Aorta (tissue), 5 donors: ENCODE data around the gene CRTAP. TPM values are rescaled to one million over a fixed set of nuclear protein-coding genes. Genes with fewer than 3 reads are reported as not detected.
"Not testable (repeated sequence)": the region's sequence is repeated elsewhere in the genome, so short reads cannot be mapped to it uniquely, and the experiment has no call there.

Experiments
- ATAC-seq: fragments of 200-7000 bp; cut with Tn5 transposase; one replicate; pipeline ENCODE4 v1.9.1; 2022; ENCODE audit warnings: moderate library complexity; ENCODE audit not compliant: low FRiP score
- DNase-seq, 2 donors: peaks; one replicate each; pipeline ENCODE4 v3.0.0-alpha.2; 2020
- H3K27ac ChIP-seq, 2 donors: one replicate each; pipeline ENCODE4 v1.5.1; 2013; ENCODE audit warnings: low read length in 2 of 2, mild to moderate bottlenecking in 2 of 2, moderate library complexity in 2 of 2, control low read depth in 1 of 2, inconsistent platforms in 1 of 2, low read depth in 1 of 2
- H3K27me3 ChIP-seq, 2 donors: one replicate each; pipeline ENCODE4 v1.6.1; 2013; ENCODE audit warnings: control low read depth in 1 of 2, low read length in 1 of 2, mild to moderate bottlenecking in 1 of 2, moderate library complexity in 1 of 2; ENCODE audit not compliant: insufficient read depth in 2 of 2, control insufficient read depth in 1 of 2
- H3K36me3 ChIP-seq, 2 donors: one replicate each; pipeline ENCODE4 v1.6.1; 2013; ENCODE audit warnings: control low read depth in 1 of 2, low read length in 1 of 2, mild to moderate bottlenecking in 1 of 2; ENCODE audit not compliant: insufficient read depth in 2 of 2, control insufficient read depth in 1 of 2
- H3K4me1 ChIP-seq, 2 donors: one replicate each; pipeline ENCODE4 v1.6.1; 2013; ENCODE audit warnings: low read length in 2 of 2, control low read depth in 1 of 2, mild to moderate bottlenecking in 1 of 2, moderate library complexity in 1 of 2; ENCODE audit not compliant: insufficient read depth in 2 of 2, control insufficient read depth in 1 of 2
- H3K4me3 ChIP-seq, 2 donors: one replicate each; pipeline ENCODE4 v1.5.1; 2013; ENCODE audit warnings: low read length in 2 of 2, control low read depth in 1 of 2, mild to moderate bottlenecking in 1 of 2
- H3K9me3 ChIP-seq: one replicate; pipeline ENCODE4 v1.6.1; 2013; ENCODE audit warnings: mild to moderate bottlenecking, low read length; ENCODE audit not compliant: control insufficient read depth
- WGBS, 2 donors: extraction: QIAGEN DNeasy Blood & Tissue Kit; methylation state at CpG; one replicate each; pipeline ENCODE4 v1.1.7; 2013; 5-methylcytosine and 5-hydroxymethylcytosine counted together
- intact Hi-C, 2 donors: fragments of 100-400 bp; cut with DNase I; formaldehyde crosslinking; loops; one replicate each; pipeline versions ENCODE4 v1.14.2 to v1.15.0; 2022
- polyA plus RNA-seq, 2 donors: library from polyadenylated mRNA; stranded (reverse); fragments of 200-250 nt; gene quantifications; one replicate each; pipeline ENCODE4 v1.2.3, GENCODE V29; 2013
- total RNA-seq, 2 donors: library from RNA; stranded (reverse); fragmentation: NEBNext Ultra II Directional; extraction: Animal tissue kit (Norgen Biotek cat#: 25700); gene quantifications; one replicate each; pipeline ENCODE4 v1.2.1, GENCODE V29; 2021
- donor health status: healthy with polysubstance abuse.
- donor health status: Bipolar disorder and iron deficiency.
- donor health status: DM: no; HTN: no; CAD: no.
- donor health status: DM: no; HTN: no; CAD: no.
- donor health status: DM: yes; HTN: yes; CAD: no.

The CRTAP gene
- total and polyA plus RNA-seq, 4 donors, result 282 to 370 (median 292) TPM

- Histone ChIP-seq H3K4me3 (no peak overlapping the region), H3K27ac (no peak overlapping the region), H3K9me3 (no peaks in the 10 kb centered on the region), H3K36me3 (no peaks in the 10 kb centered on the region), H3K27me3 (no peaks in the 10 kb centered on the region), H3K4me1 (no peaks in the 10 kb centered on the region)
- ATAC-seq, result no peak
- WGBS, 2 donors, result 57 to 58% methylated on average over 3 of the region's 3 CpGs
- intact Hi-C loops, result no loop called here
- no peak for DNase-seq
These were observed 8.4 kb upstream of the CRTAP start for GRCh38 chr3:33105341-33105948.

- H3K27ac ChIP-seq, H3K4me3 ChIP-seq, intact Hi-C loops, DNase-seq, ATAC-seq, H3K4me1 ChIP-seq, H3K27me3 ChIP-seq, H3K9me3 ChIP-seq, H3K36me3 ChIP-seq: not testable (repeated sequence)
- 82 to 89% methylated on average over 2 of the region's 2 CpGs for WGBS, 2 donors
These were observed 7.0 kb upstream of the CRTAP start for GRCh38 chr3:33106854-33107253.

- DNase-seq (no peak), ATAC-seq (no peak)
- H3K27ac ChIP-seq, result no peak overlapping the region
- H3K27me3 ChIP-seq, result no peaks in the 10 kb centered on the region
- 96 to 97% methylated on average over 8 of the region's 8 CpGs for WGBS, 2 donors
- intact Hi-C loops, result no loop called here
- H3K4me3 ChIP-seq, result no peak overlapping the region
- H3K4me1 ChIP-seq, result no peaks in the 10 kb centered on the region
- H3K9me3 ChIP-seq, result no peaks in the 10 kb centered on the region
- no peaks in the 10 kb centered on the region for H3K36me3 ChIP-seq
These were observed 2.2 kb upstream of the CRTAP start for GRCh38 chr3:33111581-33111980.

- ATAC-seq, result no peak
- Histone ChIP-seq H3K4me1 (peaks cover 0 to 1% of the 10 kb centered on the region in 2 donors), H3K36me3 (no peaks in the 10 kb centered on the region), H3K27ac (peak overlapping the region in 1 of 2 donors; percentile 90), H3K4me3 (peak overlapping the region; percentile 29 to 60), H3K9me3 (no peaks in the 10 kb centered on the region), H3K27me3 (no peaks in the 10 kb centered on the region)
- DNase-seq, result no peak
- intact Hi-C loops, result loop anchor here in 1 of 2 donors (1.0 kb wide), 1 partner anchor 17 kb away; the partner anchor contains the start of genes GLB1 and TMPPE
- WGBS, 2 donors, result 28 to 30% methylated on average over 14 of the region's 14 CpGs
These were observed 809 bp downstream of the CRTAP start for GRCh38 chr3:33114622-33115023.

GRCh38 chr3:33115024-33115768, 1.4 kb downstream of the CRTAP start:
- no peaks in the 10 kb centered on the region for H3K27me3 ChIP-seq
- WGBS, 2 donors, result 24% methylated on average over 13 of the region's 13 CpGs
- intact Hi-C loops, result no loop called here
- no peaks in the 10 kb centered on the region for H3K36me3 ChIP-seq
- no peaks in the 10 kb centered on the region for H3K9me3 ChIP-seq
- ATAC-seq, result peak; percentile 89
- peak overlapping the region; percentile 69 to 90 for H3K27ac ChIP-seq
- peak; percentile 89 to 90 for DNase-seq
- peak overlapping the region; percentile 60 to 63 for H3K4me3 ChIP-seq
- H3K4me1 ChIP-seq, result peaks cover 0 to 1% of the 10 kb centered on the region in 2 donors

GRCh38 chr3:33117461-33117860, 3.6 kb downstream of the CRTAP start:
- peaks cover 0 to 1% of the 10 kb centered on the region in 2 donors for H3K4me1 ChIP-seq
- intact Hi-C loops, result no loop called here
- ATAC-seq, result no peak
- 87 to 88% methylated on average over 3 of the region's 3 CpGs for WGBS, 2 donors
- H3K27ac ChIP-seq, result no peak overlapping the region
- H3K36me3 ChIP-seq, result no peaks in the 10 kb centered on the region
- no peak overlapping the region for H3K4me3 ChIP-seq
- DNase-seq, result no peak
- no peaks in the 10 kb centered on the region for H3K9me3 ChIP-seq
- no peaks in the 10 kb centered on the region for H3K27me3 ChIP-seq

GRCh38 chr3:33119891-33120290, 6.1 kb downstream of the CRTAP start:
- Histone ChIP-seq H3K4me3 (no peak overlapping the region), H3K4me1 (peaks cover 0 to 3% of the 10 kb centered on the region in 2 donors), H3K27ac (peak overlapping the region in 1 of 2 donors; percentile 56), H3K9me3 (no peaks in the 10 kb centered on the region), H3K27me3 (no peaks in the 10 kb centered on the region), H3K36me3 (peaks cover 3 to 6% of the 10 kb centered on the region in 2 donors)
- intact Hi-C loops, result no loop called here
- WGBS, 2 donors, result 15 to 17% methylated on average over 3 of the region's 3 CpGs
- no peak for ATAC-seq
- no peak for DNase-seq

GRCh38 chr3:33122991-33123390, 9.2 kb downstream of the CRTAP start:
- Histone ChIP-seq H3K36me3 (peaks cover 5 to 12% of the 10 kb centered on the region in 2 donors), H3K4me1 (peaks cover 0 to 3% of the 10 kb centered on the region in 2 donors), H3K27ac (no peak overlapping the region), H3K27me3 (no peaks in the 10 kb centered on the region), H3K9me3 (no peaks in the 10 kb centered on the region), H3K4me3 (no peak overlapping the region)
- intact Hi-C loops, result no loop called here
- DNase-seq (no peak), ATAC-seq (no peak)
- 91 to 93% methylated on average over 5 of the region's 5 CpGs for WGBS, 2 donors

GRCh38 chr3:33124638-33125037, 10.8 kb downstream of the CRTAP start:
- 31 to 40% methylated on average over 1 of the region's 1 CpG for WGBS, 2 donors

More at GRCh38 chr3:33124638-33125037, 10.8 kb downstream of the CRTAP start:
- DNase-seq (no peak), ATAC-seq (no peak)
- Histone ChIP-seq H3K27ac (peak overlapping the region in 1 of 2 donors; percentile 1), H3K4me1 (peaks cover 0 to 1% of the 10 kb centered on the region in 2 donors), H3K4me3 (no peak overlapping the region), H3K36me3 (peaks cover 5 to 12% of the 10 kb centered on the region in 2 donors), H3K27me3 (no peaks in the 10 kb centered on the region), H3K9me3 (no peaks in the 10 kb centered on the region)
- intact Hi-C loops, result no loop called here
